ENCODE measurements around the gene PKP3. TPM values are rescaled to one million over a fixed set of nuclear protein-coding genes. Genes with fewer than 3 reads are reported as not detected.

PKP3 gene
- total and polyA plus RNA-seq, 2 donors (not counting 1 experiment from before 2014, with no cell fraction given), result 0.78 TPM; not detected in 1

DNA sequence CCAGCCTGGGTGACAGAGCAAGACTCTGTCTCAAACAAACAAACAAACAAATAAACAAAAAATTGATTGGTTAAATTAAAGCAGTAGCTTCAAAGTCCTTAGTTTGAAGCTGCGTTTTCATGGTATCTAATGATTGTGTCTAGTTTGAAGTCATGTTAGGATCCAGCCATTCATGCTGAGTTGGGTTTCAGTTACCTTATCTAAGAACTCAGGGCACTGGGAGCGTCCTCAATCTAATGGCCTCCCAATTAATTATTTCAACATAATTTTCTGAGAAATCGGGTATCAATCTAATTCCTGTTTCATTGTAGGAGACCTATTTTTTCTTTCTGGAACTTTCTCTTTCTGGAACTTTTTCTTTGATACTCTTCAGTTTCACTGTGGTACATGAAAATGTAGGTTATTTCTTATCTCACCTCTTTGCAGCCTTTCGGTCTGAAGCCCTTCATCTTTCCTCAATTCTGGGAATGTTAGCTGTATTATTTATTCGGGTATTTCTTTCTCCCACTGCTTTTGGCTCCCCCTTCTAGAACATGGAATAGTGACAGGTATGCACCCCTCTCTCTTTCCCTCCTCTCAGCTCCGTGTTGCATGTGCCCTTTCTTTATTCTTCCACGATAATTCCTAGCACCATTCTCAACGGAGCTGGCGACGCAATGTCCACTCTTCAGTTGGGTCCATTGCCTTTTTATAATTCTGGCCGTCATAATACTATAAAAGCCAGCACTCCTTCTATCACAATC, 49.0 kb upstream of the PKP3 start:
- Histone ChIP-seq H3K79me2 (ENCODE audit: control insufficient read depth, insufficient read depth, low read length) (no peaks in the 10 kb centered on the region), H2AFZ (ENCODE audit: insufficient read depth, low read depth, low read length, poor library complexity, severe bottlenecking) (no peak overlapping the region), H3K4me3 (ENCODE audit: control extremely low read depth in 1 of 5, extremely low read depth in 1 of 5, insufficient read depth in 1 of 5, low read depth in 2 of 5, low read length in 4 of 5) (no peak overlapping the region), H3K27ac (ENCODE audit: low read length in 2 of 2) (no peak overlapping the region), H4K20me1 (ENCODE audit: control insufficient read depth, insufficient read depth, low read length, poor library complexity, severe bottlenecking) (no peaks in the 10 kb centered on the region), H3K9ac (ENCODE audit: low read length) (no peak overlapping the region), H3K36me3 (replicated peaks in 1 of 2; ENCODE audit: control extremely low read depth in 1 of 2, control insufficient read depth in 1 of 2, extremely low read depth in 1 of 2, insufficient read depth in 2 of 2, low read length in 1 of 2) (no peaks in the 10 kb centered on the region), H3K27me3 (replicated peaks in 1 of 4; ENCODE audit: control extremely low read depth in 1 of 4, control insufficient read depth in 3 of 4, insufficient read depth in 4 of 4, low read length in 3 of 4) (no peaks in the 10 kb centered on the region), H3K4me1 (ENCODE audit: control insufficient read depth in 2 of 2, insufficient read depth in 2 of 2, low read length in 2 of 2) (peaks cover 19 to 25% of the 10 kb centered on the region in 2 donors), H3K4me2 (replicated peaks; ENCODE audit: low read depth, low read length, poor library complexity, severe bottlenecking) (no peak overlapping the region), H3K9me3 (ENCODE audit: control extremely low read depth in 1 of 3, control insufficient read depth in 2 of 3, insufficient read depth in 1 of 3, low read length in 2 of 3) (peaks cover 0 to 8% (median 0%) of the 10 kb centered on the region in 3 donors)
- Mint-ChIP-seq H3K27ac (no peak overlapping the region), H3K9me3 (ENCODE audit: insufficient read depth) (no peaks in the 10 kb centered on the region), H3K4me3 (no peak overlapping the region), H3K27me3 (no peaks in the 10 kb centered on the region), H3K4me1 (peaks cover 25% of the 10 kb centered on the region)
- ChIA-PET POLR2A (no interaction called here), CTCF (interaction anchor here (1.1 to 1.2 kb wide), 2 partner anchors 10 to 94 kb away, joined by 3 read pairs; no protein-coding TSS in a partner anchor)
- WGBS (ENCODE audit: insufficient coverage), result 94% methylated on average over 5 of the region's 11 CpGs
- no peak for DNase-seq
- ATAC-seq (ENCODE audit: low read depth), result no peak
- intact Hi-C loops (cut with micrococcal nuclease), result no loop called here
- TF ChIP-seq, protein P1, sequence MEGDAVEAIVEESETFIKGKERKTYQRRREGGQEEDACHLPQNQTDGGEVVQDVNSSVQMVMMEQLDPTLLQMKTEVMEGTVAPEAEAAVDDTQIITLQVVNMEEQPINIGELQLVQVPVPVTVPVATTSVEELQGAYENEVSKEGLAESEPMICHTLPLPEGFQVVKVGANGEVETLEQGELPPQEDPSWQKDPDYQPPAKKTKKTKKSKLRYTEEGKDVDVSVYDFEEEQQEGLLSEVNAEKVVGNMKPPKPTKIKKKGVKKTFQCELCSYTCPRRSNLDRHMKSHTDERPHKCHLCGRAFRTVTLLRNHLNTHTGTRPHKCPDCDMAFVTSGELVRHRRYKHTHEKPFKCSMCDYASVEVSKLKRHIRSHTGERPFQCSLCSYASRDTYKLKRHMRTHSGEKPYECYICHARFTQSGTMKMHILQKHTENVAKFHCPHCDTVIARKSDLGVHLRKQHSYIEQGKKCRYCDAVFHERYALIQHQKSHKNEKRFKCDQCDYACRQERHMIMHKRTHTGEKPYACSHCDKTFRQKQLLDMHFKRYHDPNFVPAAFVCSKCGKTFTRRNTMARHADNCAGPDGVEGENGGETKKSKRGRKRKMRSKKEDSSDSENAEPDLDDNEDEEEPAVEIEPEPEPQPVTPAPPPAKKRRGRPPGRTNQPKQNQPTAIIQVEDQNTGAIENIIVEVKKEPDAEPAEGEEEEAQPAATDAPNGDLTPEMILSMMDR (IDR thresholded peaks at IDR 0.05), result no peak
- no peak for TF ChIP-seq EZH2 (IDR thresholded peaks at IDR 0.05; ENCODE audit: borderline replicate concordance, insufficient read depth, low read depth, low read length, poor library complexity, severe bottlenecking)

DNA sequence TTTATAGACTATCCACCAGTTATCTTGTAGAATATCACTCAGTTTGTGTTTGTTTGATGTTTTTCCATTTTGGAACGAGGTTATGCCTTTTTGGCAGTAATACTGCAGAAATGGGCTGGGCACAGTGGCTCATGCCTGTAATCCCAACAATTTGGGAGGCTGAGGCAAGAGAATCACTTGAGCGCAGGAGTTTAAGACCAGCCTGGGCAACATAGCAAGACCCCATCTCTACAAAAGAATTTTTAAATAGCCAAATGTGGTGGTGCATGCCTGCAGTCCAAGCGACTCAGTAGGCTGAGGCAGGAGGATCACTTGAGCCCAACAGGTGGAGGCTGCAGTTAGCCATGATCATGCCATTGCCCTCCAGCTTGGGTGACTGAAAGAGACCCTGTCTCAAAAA, 47.5 kb upstream of the PKP3 start:
- no peaks in the 10 kb centered on the region for H3K27me3 ChIP-seq (replicated peaks in 1 of 4; ENCODE audit: control extremely low read depth in 1 of 4, control insufficient read depth in 3 of 4, insufficient read depth in 4 of 4, low read length in 3 of 4)
- no peak overlapping the region for H3K4me2 ChIP-seq (replicated peaks; ENCODE audit: low read depth, low read length, poor library complexity, severe bottlenecking)
- H3K9ac ChIP-seq (ENCODE audit: low read length), result no peak overlapping the region
- no peaks in the 10 kb centered on the region for H3K79me2 ChIP-seq (ENCODE audit: control insufficient read depth, insufficient read depth, low read length)
- intact Hi-C loops (cut with micrococcal nuclease), result no loop called here
- DNase-seq, result no peak
- TF ChIP-seq, protein P1 (IDR thresholded peaks at IDR 0.05), result no peak
- no peak for TF ChIP-seq EZH2 (IDR thresholded peaks at IDR 0.05; ENCODE audit: borderline replicate concordance, insufficient read depth, low read depth, low read length, poor library complexity, severe bottlenecking)
- no peak overlapping the region for H3K27ac ChIP-seq (ENCODE audit: low read length in 2 of 2)
- H3K27me3 Mint-ChIP-seq, result no peaks in the 10 kb centered on the region
- H3K9me3 Mint-ChIP-seq (ENCODE audit: insufficient read depth), result no peaks in the 10 kb centered on the region
- POLR2A ChIA-PET, result interaction anchor here (0.7 kb wide), 1 partner anchor 24 kb away, joined by 7 read pairs; no protein-coding TSS in a partner anchor
- no peak overlapping the region for H3K4me3 ChIP-seq (ENCODE audit: control extremely low read depth in 1 of 5, extremely low read depth in 1 of 5, insufficient read depth in 1 of 5, low read depth in 2 of 5, low read length in 4 of 5)
- no peak overlapping the region for H3K27ac Mint-ChIP-seq
- CTCF ChIA-PET, result no interaction called here
- peaks cover 15 to 23% of the 10 kb centered on the region in 2 donors for H3K4me1 ChIP-seq (ENCODE audit: control insufficient read depth in 2 of 2, insufficient read depth in 2 of 2, low read length in 2 of 2)
- H3K36me3 ChIP-seq (replicated peaks in 1 of 2; ENCODE audit: control extremely low read depth in 1 of 2, control insufficient read depth in 1 of 2, extremely low read depth in 1 of 2, insufficient read depth in 2 of 2, low read length in 1 of 2), result no peaks in the 10 kb centered on the region
- H3K4me1 Mint-ChIP-seq, result peaks cover 20% of the 10 kb centered on the region
- ATAC-seq (ENCODE audit: low read depth), result no peak
- no peak overlapping the region for H3K4me3 Mint-ChIP-seq
- no peak overlapping the region for H2AFZ ChIP-seq (ENCODE audit: insufficient read depth, low read depth, low read length, poor library complexity, severe bottlenecking)
- H3K9me3 ChIP-seq (ENCODE audit: control extremely low read depth in 1 of 3, control insufficient read depth in 2 of 3, insufficient read depth in 1 of 3, low read length in 2 of 3), result peaks cover 0 to 5% (median 0%) of the 10 kb centered on the region in 3 donors
- H4K20me1 ChIP-seq (ENCODE audit: control insufficient read depth, insufficient read depth, low read length, poor library complexity, severe bottlenecking), result no peaks in the 10 kb centered on the region
- 97% methylated on average over 3 of the region's 3 CpGs for WGBS (ENCODE audit: insufficient coverage)
